WI38 (cell line): ENCODE results near the gene COL18A1.

Experiments used
- H3K4me3 ChIP-seq: 2 replicates; pipeline ENCODE4 v1.5.1; 2011; ENCODE audit warnings: low read depth, mild to moderate bottlenecking, control low read depth, low read length
- CTCF ChIP-seq: IDR thresholded peaks from 2 replicates; pipeline ENCODE4 v1.5.1; 2012; ENCODE audit warnings: low read depth, mild to moderate bottlenecking, control low read depth, low read length

The COL18A1 gene

GRCh38 chr21:45384656-45385548 lies 20.1 kb upstream of the COL18A1 start:
- TF ChIP-seq CTCF: no peak
- no peak overlapping the region for H3K4me3 ChIP-seq

GRCh38 chr21:45385549-45386050 lies 19.4 kb upstream of the COL18A1 start:
- no peak overlapping the region for H3K4me3 ChIP-seq
- TF ChIP-seq CTCF: no peak

- TF ChIP-seq CTCF: no peak
- no peak overlapping the region; the same call in 1 of the 2 replicates for H3K4me3 ChIP-seq
Observed at GRCh38 chr21:45386336-45386727, 18.6 kb upstream of the COL18A1 start.

- H3K4me3 ChIP-seq: peak overlapping the region; percentile 15; the same call in 1 of the 2 replicates
- peak; percentile 28; the same call in 1 of the 2 replicates for TF ChIP-seq CTCF
Observed at GRCh38 chr21:45386728-45387371, 18.1 kb upstream of the COL18A1 start.

GRCh38 chr21:45387506-45387905 lies 17.5 kb upstream of the COL18A1 start:
- TF ChIP-seq CTCF: no peak

GRCh38 chr21:45388011-45388521 lies 16.9 kb upstream of the COL18A1 start:
- no peak overlapping the region for H3K4me3 ChIP-seq
- no peak for TF ChIP-seq CTCF

More at GRCh38 chr21:45387506-45387905, 17.5 kb upstream of the COL18A1 start:
- H3K4me3 ChIP-seq: no peak overlapping the region
